ENCODE data around the gene PPIF.

- TF ChIP-seq ELF1 (CRISPR knock-in tag; IDR thresholded peaks at IDR 0.05) (no peak), MXI1 (IDR thresholded peaks at IDR 0.05; ENCODE audit: borderline replicate concordance, low read depth, low read length) (no peak), AKAP8 (CRISPR knock-in tag; IDR thresholded peaks at IDR 0.05) (no peak), ZMYM2 (CRISPR knock-in tag; IDR thresholded peaks at IDR 0.05) (no peak), CTCF (CRISPR knock-in tag; IDR thresholded peaks at IDR 0.05) (no peak), ATF6 (CRISPR knock-in tag; conservative IDR thresholded peaks at IDR 0.05) (no peak), FLYWCH1 (CRISPR knock-in tag; IDR thresholded peaks at IDR 0.05) (no peak), ZSCAN22 (CRISPR knock-in tag; IDR thresholded peaks at IDR 0.05) (no peak), CEBPB (IDR thresholded peaks at IDR 0.05; ENCODE audit: borderline replicate concordance, low read depth, low read length) (no peak), TBL1XR1 (IDR thresholded peaks at IDR 0.05; ENCODE audit: borderline replicate concordance, low read length, partially characterized antibody) (no peak), ZZZ3 (CRISPR knock-in tag; IDR thresholded peaks at IDR 0.05; ENCODE audit: borderline replicate concordance) (no peak)
- TF ChIP-seq, protein P1, sequence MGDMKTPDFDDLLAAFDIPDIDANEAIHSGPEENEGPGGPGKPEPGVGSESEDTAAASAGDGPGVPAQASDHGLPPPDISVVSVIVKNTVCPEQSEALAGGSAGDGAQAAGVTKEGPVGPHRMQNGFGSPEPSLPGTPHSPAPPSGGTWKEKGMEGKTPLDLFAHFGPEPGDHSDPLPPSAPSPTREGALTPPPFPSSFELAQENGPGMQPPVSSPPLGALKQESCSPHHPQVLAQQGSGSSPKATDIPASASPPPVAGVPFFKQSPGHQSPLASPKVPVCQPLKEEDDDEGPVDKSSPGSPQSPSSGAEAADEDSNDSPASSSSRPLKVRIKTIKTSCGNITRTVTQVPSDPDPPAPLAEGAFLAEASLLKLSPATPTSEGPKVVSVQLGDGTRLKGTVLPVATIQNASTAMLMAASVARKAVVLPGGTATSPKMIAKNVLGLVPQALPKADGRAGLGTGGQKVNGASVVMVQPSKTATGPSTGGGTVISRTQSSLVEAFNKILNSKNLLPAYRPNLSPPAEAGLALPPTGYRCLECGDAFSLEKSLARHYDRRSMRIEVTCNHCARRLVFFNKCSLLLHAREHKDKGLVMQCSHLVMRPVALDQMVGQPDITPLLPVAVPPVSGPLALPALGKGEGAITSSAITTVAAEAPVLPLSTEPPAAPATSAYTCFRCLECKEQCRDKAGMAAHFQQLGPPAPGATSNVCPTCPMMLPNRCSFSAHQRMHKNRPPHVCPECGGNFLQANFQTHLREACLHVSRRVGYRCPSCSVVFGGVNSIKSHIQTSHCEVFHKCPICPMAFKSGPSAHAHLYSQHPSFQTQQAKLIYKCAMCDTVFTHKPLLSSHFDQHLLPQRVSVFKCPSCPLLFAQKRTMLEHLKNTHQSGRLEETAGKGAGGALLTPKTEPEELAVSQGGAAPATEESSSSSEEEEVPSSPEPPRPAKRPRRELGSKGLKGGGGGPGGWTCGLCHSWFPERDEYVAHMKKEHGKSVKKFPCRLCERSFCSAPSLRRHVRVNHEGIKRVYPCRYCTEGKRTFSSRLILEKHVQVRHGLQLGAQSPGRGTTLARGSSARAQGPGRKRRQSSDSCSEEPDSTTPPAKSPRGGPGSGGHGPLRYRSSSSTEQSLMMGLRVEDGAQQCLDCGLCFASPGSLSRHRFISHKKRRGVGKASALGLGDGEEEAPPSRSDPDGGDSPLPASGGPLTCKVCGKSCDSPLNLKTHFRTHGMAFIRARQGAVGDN (CRISPR knock-in tag; IDR thresholded peaks at IDR 0.05): no peak
- TF ChIP-seq, protein P2, sequence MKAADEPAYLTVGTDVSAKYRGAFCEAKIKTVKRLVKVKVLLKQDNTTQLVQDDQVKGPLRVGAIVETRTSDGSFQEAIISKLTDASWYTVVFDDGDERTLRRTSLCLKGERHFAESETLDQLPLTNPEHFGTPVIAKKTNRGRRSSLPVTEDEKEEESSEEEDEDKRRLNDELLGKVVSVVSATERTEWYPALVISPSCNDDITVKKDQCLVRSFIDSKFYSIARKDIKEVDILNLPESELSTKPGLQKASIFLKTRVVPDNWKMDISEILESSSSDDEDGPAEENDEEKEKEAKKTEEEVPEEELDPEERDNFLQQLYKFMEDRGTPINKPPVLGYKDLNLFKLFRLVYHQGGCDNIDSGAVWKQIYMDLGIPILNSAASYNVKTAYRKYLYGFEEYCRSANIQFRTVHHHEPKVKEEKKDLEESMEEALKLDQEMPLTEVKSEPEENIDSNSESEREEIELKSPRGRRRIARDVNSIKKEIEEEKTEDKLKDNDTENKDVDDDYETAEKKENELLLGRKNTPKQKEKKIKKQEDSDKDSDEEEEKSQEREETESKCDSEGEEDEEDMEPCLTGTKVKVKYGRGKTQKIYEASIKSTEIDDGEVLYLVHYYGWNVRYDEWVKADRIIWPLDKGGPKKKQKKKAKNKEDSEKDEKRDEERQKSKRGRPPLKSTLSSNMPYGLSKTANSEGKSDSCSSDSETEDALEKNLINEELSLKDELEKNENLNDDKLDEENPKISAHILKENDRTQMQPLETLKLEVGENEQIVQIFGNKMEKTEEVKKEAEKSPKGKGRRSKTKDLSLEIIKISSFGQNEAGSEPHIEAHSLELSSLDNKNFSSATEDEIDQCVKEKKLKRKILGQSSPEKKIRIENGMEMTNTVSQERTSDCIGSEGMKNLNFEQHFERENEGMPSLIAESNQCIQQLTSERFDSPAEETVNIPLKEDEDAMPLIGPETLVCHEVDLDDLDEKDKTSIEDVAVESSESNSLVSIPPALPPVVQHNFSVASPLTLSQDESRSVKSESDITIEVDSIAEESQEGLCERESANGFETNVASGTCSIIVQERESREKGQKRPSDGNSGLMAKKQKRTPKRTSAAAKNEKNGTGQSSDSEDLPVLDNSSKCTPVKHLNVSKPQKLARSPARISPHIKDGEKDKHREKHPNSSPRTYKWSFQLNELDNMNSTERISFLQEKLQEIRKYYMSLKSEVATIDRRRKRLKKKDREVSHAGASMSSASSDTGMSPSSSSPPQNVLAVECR (CRISPR knock-in tag; IDR thresholded peaks at IDR 0.05; ENCODE audit: borderline replicate concordance): no peak
These were observed 17.7 kb upstream of the PPIF start for GRCh38 chr10:79329529-79329928.

All from HepG2 (cell line).